Measurements from ENCODE around the gene C1orf53. TPM values are rescaled to one million over a fixed set of nuclear protein-coding genes. Genes with fewer than 3 reads are reported as not detected.

The C1orf53 gene
- total and polyA plus RNA-seq, 2 of the 13 experiments (the other 11 are each of a cell fraction or from before 2014, with no cell fraction given): 5.8 to 10.1 TPM

DNA sequence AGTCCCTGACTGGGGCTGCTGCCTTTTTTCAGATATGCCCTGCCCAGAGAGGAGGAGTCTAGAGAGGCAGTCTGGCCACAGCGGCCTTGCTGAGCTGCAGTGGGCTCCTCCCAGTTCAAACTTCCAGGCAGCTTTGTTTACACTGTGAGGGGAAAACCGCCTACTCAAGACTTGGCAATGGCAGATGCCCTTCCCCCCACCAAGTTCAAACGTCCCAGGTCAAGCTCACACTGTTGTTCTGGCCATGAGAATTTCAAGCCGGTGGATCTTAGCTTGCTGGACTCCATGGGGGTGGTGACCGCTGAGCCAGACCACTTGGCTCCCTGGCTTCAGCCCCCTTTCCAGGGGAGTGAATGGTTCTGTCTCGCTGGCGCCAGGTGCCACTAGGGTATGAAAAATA is 18.3 kb upstream of the C1orf53 start (continued):
- TF ChIP-seq, protein P1, sequence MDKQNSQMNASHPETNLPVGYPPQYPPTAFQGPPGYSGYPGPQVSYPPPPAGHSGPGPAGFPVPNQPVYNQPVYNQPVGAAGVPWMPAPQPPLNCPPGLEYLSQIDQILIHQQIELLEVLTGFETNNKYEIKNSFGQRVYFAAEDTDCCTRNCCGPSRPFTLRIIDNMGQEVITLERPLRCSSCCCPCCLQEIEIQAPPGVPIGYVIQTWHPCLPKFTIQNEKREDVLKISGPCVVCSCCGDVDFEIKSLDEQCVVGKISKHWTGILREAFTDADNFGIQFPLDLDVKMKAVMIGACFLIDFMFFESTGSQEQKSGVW (CRISPR knock-in tag; IDR thresholded peaks at IDR 0.05; ENCODE audit: borderline replicate concordance): no peak
- TF ChIP-seq ZNF10 (CRISPR knock-in tag; IDR thresholded peaks at IDR 0.05; ENCODE audit: borderline replicate concordance, low read depth): no peak
- no peak for TF ChIP-seq SRSF1 (optimal IDR thresholded peaks at IDR 0.05; ENCODE audit: low read depth, low read length)
- no peak for TF ChIP-seq SMC3 (IDR thresholded peaks at IDR 0.05; ENCODE audit: low read length)
- TF ChIP-seq, protein P2, sequence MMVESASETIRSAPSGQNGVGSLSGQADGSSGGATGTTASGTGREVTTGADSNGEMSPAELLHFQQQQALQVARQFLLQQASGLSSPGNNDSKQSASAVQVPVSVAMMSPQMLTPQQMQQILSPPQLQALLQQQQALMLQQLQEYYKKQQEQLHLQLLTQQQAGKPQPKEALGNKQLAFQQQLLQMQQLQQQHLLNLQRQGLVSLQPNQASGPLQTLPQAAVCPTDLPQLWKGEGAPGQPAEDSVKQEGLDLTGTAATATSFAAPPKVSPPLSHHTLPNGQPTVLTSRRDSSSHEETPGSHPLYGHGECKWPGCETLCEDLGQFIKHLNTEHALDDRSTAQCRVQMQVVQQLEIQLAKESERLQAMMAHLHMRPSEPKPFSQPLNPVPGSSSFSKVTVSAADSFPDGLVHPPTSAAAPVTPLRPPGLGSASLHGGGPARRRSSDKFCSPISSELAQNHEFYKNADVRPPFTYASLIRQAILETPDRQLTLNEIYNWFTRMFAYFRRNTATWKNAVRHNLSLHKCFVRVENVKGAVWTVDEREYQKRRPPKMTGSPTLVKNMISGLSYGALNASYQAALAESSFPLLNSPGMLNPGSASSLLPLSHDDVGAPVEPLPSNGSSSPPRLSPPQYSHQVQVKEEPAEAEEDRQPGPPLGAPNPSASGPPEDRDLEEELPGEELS (CRISPR knock-in tag; IDR thresholded peaks at IDR 0.05): peak; percentile 76
- TF ChIP-seq, protein P3, sequence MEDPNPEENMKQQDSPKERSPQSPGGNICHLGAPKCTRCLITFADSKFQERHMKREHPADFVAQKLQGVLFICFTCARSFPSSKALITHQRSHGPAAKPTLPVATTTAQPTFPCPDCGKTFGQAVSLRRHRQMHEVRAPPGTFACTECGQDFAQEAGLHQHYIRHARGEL (CRISPR knock-in tag; IDR thresholded peaks at IDR 0.05): no peak
- TF ChIP-seq, protein P4, sequence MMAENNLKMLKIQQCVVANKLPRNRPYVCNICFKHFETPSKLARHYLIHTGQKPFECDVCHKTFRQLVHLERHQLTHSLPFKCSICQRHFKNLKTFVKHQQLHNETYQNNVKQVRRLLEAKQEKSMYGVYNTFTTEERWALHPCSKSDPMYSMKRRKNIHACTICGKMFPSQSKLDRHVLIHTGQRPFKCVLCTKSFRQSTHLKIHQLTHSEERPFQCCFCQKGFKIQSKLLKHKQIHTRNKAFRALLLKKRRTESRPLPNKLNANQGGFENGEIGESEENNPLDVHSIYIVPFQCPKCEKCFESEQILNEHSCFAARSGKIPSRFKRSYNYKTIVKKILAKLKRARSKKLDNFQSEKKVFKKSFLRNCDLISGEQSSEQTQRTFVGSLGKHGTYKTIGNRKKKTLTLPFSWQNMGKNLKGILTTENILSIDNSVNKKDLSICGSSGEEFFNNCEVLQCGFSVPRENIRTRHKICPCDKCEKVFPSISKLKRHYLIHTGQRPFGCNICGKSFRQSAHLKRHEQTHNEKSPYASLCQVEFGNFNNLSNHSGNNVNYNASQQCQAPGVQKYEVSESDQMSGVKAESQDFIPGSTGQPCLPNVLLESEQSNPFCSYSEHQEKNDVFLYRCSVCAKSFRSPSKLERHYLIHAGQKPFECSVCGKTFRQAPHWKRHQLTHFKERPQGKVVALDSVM (CRISPR knock-in tag; IDR thresholded peaks at IDR 0.05): no peak
- TF ChIP-seq TOPORS (CRISPR knock-in tag; IDR thresholded peaks at IDR 0.05): peak; percentile 74; the same call in 1 of the 2 replicates
- TF ChIP-seq ZBTB7A (CRISPR knock-in tag; IDR thresholded peaks at IDR 0.05): no peak
- TF ChIP-seq ZKSCAN5 (CRISPR knock-in tag; IDR thresholded peaks at IDR 0.05): no peak
- no peak for TF ChIP-seq BRD4 (CRISPR knock-in tag; IDR thresholded peaks at IDR 0.05)
- TF ChIP-seq, protein P5, sequence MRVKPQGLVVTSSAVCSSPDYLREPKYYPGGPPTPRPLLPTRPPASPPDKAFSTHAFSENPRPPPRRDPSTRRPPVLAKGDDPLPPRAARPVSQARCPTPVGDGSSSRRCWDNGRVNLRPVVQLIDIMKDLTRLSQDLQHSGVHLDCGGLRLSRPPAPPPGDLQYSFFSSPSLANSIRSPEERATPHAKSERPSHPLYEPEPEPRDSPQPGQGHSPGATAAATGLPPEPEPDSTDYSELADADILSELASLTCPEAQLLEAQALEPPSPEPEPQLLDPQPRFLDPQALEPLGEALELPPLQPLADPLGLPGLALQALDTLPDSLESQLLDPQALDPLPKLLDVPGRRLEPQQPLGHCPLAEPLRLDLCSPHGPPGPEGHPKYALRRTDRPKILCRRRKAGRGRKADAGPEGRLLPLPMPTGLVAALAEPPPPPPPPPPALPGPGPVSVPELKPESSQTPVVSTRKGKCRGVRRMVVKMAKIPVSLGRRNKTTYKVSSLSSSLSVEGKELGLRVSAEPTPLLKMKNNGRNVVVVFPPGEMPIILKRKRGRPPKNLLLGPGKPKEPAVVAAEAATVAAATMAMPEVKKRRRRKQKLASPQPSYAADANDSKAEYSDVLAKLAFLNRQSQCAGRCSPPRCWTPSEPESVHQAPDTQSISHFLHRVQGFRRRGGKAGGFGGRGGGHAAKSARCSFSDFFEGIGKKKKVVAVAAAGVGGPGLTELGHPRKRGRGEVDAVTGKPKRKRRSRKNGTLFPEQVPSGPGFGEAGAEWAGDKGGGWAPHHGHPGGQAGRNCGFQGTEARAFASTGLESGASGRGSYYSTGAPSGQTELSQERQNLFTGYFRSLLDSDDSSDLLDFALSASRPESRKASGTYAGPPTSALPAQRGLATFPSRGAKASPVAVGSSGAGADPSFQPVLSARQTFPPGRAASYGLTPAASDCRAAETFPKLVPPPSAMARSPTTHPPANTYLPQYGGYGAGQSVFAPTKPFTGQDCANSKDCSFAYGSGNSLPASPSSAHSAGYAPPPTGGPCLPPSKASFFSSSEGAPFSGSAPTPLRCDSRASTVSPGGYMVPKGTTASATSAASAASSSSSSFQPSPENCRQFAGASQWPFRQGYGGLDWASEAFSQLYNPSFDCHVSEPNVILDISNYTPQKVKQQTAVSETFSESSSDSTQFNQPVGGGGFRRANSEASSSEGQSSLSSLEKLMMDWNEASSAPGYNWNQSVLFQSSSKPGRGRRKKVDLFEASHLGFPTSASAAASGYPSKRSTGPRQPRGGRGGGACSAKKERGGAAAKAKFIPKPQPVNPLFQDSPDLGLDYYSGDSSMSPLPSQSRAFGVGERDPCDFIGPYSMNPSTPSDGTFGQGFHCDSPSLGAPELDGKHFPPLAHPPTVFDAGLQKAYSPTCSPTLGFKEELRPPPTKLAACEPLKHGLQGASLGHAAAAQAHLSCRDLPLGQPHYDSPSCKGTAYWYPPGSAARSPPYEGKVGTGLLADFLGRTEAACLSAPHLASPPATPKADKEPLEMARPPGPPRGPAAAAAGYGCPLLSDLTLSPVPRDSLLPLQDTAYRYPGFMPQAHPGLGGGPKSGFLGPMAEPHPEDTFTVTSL (CRISPR knock-in tag; IDR thresholded peaks at IDR 0.05; ENCODE audit: borderline replicate concordance): no peak
- TF ChIP-seq ZKSCAN8 (CRISPR knock-in tag; IDR thresholded peaks at IDR 0.05; ENCODE audit: borderline replicate concordance): peak; percentile 52; the same call in 1 of the 2 replicates
- no peak for TF ChIP-seq WIZ (CRISPR knock-in tag; IDR thresholded peaks at IDR 0.05)
- peak; percentile 95 for TF ChIP-seq RARA (CRISPR knock-in tag; IDR thresholded peaks at IDR 0.05)
- TF ChIP-seq, protein P6, sequence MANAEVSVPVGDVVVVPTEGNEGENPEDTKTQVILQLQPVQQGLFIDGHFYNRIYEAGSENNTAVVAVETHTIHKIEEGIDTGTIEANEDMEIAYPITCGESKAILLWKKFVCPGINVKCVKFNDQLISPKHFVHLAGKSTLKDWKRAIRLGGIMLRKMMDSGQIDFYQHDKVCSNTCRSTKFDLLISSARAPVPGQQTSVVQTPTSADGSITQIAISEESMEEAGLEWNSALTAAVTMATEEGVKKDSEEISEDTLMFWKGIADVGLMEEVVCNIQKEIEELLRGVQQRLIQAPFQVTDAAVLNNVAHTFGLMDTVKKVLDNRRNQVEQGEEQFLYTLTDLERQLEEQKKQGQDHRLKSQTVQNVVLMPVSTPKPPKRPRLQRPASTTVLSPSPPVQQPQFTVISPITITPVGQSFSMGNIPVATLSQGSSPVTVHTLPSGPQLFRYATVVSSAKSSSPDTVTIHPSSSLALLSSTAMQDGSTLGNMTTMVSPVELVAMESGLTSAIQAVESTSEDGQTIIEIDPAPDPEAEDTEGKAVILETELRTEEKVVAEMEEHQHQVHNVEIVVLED (CRISPR knock-in tag; IDR thresholded peaks at IDR 0.05; ENCODE audit: borderline replicate concordance): peak; percentile 38; the same call in 1 of the 2 replicates
- no peak for TF ChIP-seq ZNF713 (CRISPR knock-in tag; IDR thresholded peaks at IDR 0.05)
- peak; percentile 72; the same call in 1 of the 2 replicates for TF ChIP-seq FOXC1 (CRISPR knock-in tag; IDR thresholded peaks at IDR 0.05; ENCODE audit: borderline replicate concordance)

All from HepG2 (cell line).